NCI-H1436 (cell line): Measurements from ENCODE around the gene CPXM2.

Experiments used
- DNase-seq: peaks from one replicate; lab custom pipeline; 2025; lab: John Stamatoyannopoulos, UW

The CPXM2 gene

GRCh38 chr10:123797813-123798212 lies 93.8 kb downstream of the CPXM2 start:
- no peak for DNase-seq

GRCh38 chr10:123796736-123797135 lies 94.9 kb downstream of the CPXM2 start:
- no peak for DNase-seq

- DNase-seq: no peak
Measured at GRCh38 chr10:123795846-123796590, 95.6 kb downstream of the CPXM2 start.

- no peak for DNase-seq
Measured at GRCh38 chr10:123795196-123795780, 96.3 kb downstream of the CPXM2 start.

GRCh38 chr10:123792248-123792978 lies 99.2 kb downstream of the CPXM2 start:
- no peak for DNase-seq

GRCh38 chr10:123790132-123790885 lies 101.3 kb downstream of the CPXM2 start:
- no peak for DNase-seq

GRCh38 chr10:123788981-123789380 lies 102.6 kb downstream of the CPXM2 start:
- DNase-seq: no peak

GRCh38 chr10:123787566-123787965 lies 104.0 kb downstream of the CPXM2 start:
- no peak for DNase-seq

- DNase-seq: no peak
Measured at GRCh38 chr10:123786896-123787295, 104.7 kb downstream of the CPXM2 start.

GRCh38 chr10:123786306-123786705 lies 105.3 kb downstream of the CPXM2 start:
- no peak for DNase-seq

GRCh38 chr10:123784646-123785045 lies 107.0 kb downstream of the CPXM2 start:
- no peak for DNase-seq

- no peak for DNase-seq
Measured at GRCh38 chr10:123784216-123784615, 107.4 kb downstream of the CPXM2 start.

- no peak for DNase-seq
Measured at GRCh38 chr10:123783296-123783695, 108.3 kb downstream of the CPXM2 start.

- no peak for DNase-seq
Measured at GRCh38 chr10:123782549-123782948, 109.1 kb downstream of the CPXM2 start.

GRCh38 chr10:123781956-123782500 lies 109.6 kb downstream of the CPXM2 start:
- no peak for DNase-seq

- no peak for DNase-seq
Measured at GRCh38 chr10:123781324-123781900, 110.2 kb downstream of the CPXM2 start.

- DNase-seq: no peak
Measured at GRCh38 chr10:123778719-123779517, 112.7 kb downstream of the CPXM2 start.

GRCh38 chr10:123777881-123778280 lies 113.7 kb downstream of the CPXM2 start:
- DNase-seq: no peak

GRCh38 chr10:123774132-123774742 lies 117.4 kb downstream of the CPXM2 start:
- DNase-seq: no peak
